Stimulated activated CD8-positive, alpha-beta memory T cell treated with anti-CD3 and anti-CD28 coated beads, Interleukin-12 subunit alpha, Interleukin-12 subunit beta, amount 100 ng/mL, for 4 hours (primary cell): ENCODE results near the gene TSHZ2.
"Not testable (repeated sequence)": the region's sequence is repeated elsewhere in the genome, so short reads cannot be mapped to it uniquely, and the experiment has no call there.

ENCODE experiments used
- DNase-seq: peaks from one replicate; pipeline ENCODE4 v3.0.0-alpha.2; 2020; ENCODE audit warnings: low read depth

Gene TSHZ2

GRCh38 chr20:53510262-53510661 is 538.1 kb downstream of the TSHZ2 start:
- no peak for DNase-seq

- no peak for DNase-seq
Measured at GRCh38 chr20:53510704-53511103, 538.5 kb downstream of the TSHZ2 start.

- no peak for DNase-seq
Measured at GRCh38 chr20:53512076-53512475, 539.9 kb downstream of the TSHZ2 start.

- DNase-seq = no peak
Measured at GRCh38 chr20:53513168-53513488, 541.0 kb downstream of the TSHZ2 start.

- no peak for DNase-seq
Measured at GRCh38 chr20:53513489-53514298, 541.5 kb downstream of the TSHZ2 start.

- no peak for DNase-seq
Measured at GRCh38 chr20:53515749-53516148, 543.6 kb downstream of the TSHZ2 start.

- no peak for DNase-seq
Measured at GRCh38 chr20:53517146-53517545, 545.0 kb downstream of the TSHZ2 start.

- not testable (repeated sequence) for DNase-seq
Measured at GRCh38 chr20:53521421-53521820, 549.3 kb downstream of the TSHZ2 start.

- no peak for DNase-seq
Measured at GRCh38 chr20:53522026-53522425, 549.9 kb downstream of the TSHZ2 start.

- no peak for DNase-seq
Measured at GRCh38 chr20:53522696-53523095, 550.5 kb downstream of the TSHZ2 start.

GRCh38 chr20:53523615-53524014 is 551.5 kb downstream of the TSHZ2 start:
- not testable (repeated sequence) for DNase-seq

GRCh38 chr20:53524589-53525312 is 552.6 kb downstream of the TSHZ2 start:
- DNase-seq = no peak

- no peak for DNase-seq
Measured at GRCh38 chr20:53527196-53527595, 555.0 kb downstream of the TSHZ2 start.

GRCh38 chr20:53529658-53530057 is 557.5 kb downstream of the TSHZ2 start:
- DNase-seq = no peak

GRCh38 chr20:53530440-53530839 is 558.3 kb downstream of the TSHZ2 start:
- DNase-seq = no peak

GRCh38 chr20:53532654-53533312 is 560.6 kb downstream of the TSHZ2 start:
- not testable (repeated sequence) for DNase-seq

- DNase-seq = no peak
Measured at GRCh38 chr20:53533500-53533899, 561.3 kb downstream of the TSHZ2 start.

GRCh38 chr20:53534037-53534436 is 561.9 kb downstream of the TSHZ2 start:
- DNase-seq = no peak

GRCh38 chr20:53535878-53536277 is 563.7 kb downstream of the TSHZ2 start:
- DNase-seq = no peak

GRCh38 chr20:53536382-53536781 is 564.2 kb downstream of the TSHZ2 start:
- DNase-seq = not testable (repeated sequence)

- DNase-seq = no peak
Measured at GRCh38 chr20:53539516-53539915, 567.4 kb downstream of the TSHZ2 start.
